ENCODE results near the gene LRP10.
A peak's percentile ranks its signal among the peaks of the same experiment; 100 is the strongest.

Gene LRP10

DNA sequence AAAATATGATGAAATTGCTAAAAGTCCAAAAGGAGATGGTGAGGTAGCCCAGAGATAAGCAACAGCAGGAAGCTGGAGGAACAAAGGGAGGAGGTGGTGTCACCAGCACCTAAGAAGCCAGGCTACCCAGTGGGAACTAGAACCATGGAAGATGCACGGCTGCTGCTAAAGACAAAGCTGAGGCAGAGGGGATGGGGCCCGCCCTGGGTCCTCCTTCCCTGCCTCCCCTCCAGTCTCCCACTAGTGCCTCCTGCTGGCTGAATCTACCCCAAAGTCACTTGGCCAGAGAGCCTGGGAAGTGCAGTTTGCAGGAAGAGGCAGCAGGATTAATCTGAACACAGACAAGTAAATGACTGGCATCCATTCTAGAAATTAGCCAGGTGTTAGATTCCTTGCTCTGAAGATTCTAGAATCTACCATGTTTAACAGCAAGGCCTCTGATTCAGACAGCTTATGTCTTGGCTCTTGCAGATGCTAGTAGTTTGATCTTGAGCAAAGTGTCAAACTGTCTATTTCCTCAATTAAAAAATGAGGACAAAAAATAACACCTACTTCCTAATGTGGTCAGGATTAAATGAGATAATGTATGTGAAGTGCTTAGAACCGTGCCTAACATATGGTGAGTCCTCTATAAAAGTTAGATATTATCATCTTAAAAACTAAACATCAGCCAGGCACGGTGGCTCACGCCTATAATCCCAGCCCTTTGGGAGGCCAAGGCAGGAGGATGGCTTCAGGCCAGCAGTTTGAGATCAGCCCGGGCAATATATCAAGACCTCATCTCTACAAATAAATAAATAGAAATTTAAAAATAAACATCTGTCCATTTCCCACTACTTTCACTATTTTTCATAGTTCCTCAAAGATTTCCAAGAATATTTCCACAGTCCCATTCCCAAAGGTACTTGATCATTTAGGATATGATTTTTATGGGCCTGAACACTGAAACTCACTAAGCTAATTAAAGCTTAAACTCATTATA is 5.8 kb upstream of the LRP10 start:
- DNase-seq = peak; percentile 18

DNA sequence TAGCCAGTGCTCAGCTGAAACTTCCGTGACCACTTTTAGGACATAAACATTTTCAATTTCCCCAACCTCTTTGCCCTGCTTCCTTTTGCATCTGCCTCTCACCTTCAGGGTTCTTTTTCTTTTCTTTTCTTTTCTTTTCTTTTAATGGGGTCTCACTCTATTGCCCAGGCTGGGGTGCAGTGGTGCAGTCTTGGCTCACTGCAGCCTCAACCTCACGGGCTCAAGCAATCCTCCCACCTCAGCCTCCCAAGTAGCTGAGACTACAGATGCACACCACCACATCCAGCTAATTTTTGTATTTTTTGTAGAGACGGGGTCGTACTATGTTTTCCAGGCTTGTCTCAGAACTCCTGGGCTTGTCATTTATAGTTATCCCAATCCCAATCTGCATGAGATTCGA is 4.7 kb upstream of the LRP10 start:
- DNase-seq = no peak

DNA sequence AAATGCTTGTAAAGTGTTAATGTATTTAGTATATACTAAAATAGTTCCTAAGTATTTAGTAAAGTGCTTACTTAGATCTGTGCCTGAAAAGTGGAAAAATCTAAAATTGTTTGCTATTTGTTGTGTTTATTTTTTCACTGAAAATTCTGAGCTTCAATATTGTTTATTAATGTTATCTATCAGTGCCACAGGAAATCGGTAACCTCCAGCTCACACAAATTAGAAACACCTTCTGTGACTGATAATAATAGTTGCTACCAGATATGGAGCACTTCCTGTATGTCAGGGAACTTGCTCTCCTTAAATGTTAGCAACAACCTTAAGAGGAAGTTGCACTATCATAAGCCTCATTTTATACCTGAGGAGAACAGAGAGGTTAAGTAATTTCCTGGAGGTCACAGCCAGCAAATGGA is 723 bp upstream of the LRP10 start:
- DNase-seq = no peak

DNA sequence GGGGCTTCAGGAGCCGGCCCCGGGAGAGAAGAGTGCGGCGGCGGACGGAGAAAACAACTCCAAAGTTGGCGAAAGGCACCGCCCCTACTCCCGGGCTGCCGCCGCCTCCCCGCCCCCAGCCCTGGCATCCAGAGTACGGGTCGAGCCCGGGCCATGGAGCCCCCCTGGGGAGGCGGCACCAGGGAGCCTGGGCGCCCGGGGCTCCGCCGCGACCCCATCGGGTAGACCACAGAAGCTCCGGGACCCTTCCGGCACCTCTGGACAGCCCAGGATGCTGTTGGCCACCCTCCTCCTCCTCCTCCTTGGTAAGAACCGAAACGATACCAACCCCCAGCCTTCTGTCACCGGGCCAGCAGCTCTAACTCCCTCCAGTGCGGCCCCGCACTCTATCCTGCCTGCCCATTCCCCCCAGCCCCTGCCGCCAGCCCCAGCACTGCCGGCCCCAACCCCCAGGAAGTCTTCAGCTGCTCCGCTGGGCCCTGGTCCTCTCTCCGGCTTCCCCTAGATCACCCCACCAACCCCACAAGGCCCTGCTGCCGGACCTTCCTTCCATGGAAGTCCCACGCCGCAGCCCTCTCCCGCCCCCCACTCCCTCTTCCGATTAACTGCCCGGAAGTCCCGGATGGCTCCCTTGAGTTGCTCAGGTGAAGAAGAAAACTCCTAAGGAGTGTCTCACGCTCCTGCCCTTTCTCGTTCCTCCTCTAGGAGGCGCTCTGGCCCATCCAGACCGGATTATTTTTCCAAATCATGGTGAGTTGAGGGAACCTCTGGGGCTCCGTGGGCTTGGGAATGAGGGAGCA is 693 bp downstream of the LRP10 start:
- DNase-seq = peak; percentile 68

DNA sequence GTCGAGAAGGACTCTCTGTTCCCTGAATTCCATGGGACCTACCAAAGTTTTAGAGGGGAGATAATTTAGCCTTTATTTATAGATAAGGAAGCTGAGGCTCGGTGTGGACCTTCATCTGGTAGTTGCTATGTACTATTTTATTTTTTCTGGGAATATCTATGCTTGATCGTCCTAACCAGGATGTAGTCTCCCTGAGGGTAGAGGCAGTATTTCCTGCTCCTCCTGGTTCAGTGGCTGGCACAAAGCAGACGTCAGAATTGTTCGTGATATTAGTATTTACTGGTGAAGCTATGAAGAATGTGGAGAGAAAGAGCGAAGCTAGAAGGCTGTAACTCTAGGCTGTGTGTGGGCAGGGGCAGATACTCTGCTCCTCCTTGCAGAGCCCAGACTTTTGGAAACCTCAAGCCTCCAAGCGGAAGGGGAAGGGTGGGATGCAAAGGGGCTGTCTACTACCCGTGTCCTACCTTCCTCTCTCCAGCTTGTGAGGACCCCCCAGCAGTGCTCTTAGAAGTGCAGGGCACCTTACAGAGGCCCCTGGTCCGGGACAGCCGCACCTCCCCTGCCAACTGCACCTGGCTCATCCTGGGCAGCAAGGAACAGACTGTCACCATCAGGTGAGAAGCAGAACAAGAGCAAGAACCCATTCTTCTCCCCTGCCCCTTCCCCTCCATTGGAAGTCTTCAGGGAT is 1.4 kb downstream of the LRP10 start:
- no peak for DNase-seq

DNA sequence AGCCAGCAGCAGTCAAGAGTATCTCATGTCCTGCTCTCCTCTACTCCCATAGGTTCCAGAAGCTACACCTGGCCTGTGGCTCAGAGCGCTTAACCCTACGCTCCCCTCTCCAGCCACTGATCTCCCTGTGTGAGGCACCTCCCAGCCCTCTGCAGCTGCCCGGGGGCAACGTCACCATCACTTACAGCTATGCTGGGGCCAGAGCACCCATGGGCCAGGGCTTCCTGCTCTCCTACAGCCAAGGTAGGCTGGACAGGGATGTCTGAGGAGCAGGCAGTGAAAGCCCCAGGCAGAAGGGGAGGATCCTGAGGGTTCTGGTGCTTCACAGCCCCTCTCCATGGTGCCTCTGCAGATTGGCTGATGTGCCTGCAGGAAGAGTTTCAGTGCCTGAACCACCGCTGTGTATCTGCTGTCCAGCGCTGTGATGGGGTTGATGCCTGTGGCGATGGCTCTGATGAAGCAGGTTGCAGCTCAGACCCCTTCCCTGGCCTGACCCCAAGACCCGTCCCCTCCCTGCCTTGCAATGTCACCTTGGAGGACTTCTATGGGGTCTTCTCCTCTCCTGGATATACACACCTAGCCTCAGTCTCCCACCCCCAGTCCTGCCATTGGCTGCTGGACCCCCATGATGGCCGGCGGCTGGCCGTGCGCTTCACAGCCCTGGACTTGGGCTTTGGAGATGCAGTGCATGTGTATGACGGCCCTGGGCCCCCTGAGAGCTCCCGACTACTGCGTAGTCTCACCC is 3.6 kb downstream of the LRP10 start:
- no peak for DNase-seq

DNA sequence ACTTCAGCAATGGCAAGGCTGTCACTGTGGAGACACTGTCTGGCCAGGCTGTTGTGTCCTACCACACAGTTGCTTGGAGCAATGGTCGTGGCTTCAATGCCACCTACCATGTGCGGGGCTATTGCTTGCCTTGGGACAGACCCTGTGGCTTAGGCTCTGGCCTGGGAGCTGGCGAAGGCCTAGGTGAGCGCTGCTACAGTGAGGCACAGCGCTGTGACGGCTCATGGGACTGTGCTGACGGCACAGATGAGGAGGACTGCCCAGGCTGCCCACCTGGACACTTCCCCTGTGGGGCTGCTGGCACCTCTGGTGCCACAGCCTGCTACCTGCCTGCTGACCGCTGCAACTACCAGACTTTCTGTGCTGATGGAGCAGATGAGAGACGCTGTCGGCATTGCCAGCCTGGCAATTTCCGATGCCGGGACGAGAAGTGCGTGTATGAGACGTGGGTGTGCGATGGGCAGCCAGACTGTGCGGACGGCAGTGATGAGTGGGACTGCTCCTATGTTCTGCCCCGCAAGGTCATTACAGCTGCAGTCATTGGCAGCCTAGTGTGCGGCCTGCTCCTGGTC is 4.3 kb downstream of the LRP10 start:
- DNase-seq = no peak

DNA sequence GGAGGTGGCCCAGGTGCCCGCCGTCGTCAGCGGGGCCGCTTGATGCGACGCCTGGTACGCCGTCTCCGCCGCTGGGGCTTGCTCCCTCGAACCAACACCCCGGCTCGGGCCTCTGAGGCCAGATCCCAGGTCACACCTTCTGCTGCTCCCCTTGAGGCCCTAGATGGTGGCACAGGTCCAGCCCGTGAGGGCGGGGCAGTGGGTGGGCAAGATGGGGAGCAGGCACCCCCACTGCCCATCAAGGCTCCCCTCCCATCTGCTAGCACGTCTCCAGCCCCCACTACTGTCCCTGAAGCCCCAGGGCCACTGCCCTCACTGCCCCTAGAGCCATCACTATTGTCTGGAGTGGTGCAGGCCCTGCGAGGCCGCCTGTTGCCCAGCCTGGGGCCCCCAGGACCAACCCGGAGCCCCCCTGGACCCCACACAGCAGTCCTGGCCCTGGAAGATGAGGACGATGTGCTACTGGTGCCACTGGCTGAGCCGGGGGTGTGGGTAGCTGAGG is 5.5 kb downstream of the LRP10 start:
- no peak for DNase-seq

DNA sequence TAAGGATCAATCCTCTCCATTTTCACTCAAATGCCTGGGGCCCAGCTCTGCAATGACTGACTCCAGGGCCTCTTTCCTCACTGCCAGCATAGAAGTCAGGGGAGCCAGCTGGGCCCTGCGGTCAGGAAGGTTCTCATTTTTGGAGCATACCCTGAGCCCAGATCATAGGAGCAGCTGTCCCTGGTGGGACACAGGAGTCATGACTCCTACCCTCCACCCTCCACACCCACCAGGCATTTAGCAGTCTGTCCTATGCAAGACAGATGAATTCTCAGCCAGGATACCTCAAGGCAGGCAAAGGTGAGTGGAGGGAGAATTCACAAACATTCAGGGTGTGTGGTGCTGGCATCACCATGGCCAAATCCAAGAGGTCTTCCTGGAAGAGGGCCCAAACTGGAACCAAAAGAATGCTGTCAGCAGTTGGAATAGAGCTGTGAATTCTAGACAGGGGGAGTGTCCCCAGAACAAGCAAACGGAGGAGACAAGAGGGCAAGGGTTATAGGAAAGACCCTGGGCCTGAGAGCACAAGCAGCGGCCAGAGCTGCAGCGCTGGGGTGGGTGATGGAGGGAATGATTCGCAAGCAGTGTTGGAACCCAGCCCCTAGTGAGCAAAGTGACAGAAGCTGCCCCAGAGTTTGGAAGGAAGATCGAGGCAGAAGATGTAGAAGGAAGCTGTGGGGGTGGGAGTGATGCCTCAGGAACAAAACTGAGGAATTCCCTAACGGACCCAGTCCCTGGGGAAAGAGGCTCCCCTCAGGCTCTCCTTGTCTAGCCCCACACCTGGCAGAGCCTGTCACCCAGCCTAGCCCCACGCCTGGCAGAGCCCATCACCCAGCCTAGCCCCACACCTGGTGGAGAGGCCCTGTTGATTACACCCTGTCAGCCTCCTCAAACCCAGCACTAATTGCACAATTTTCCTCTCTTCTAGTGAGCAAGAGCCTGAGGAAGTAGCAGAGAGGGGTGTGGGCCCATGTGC is 7.0 kb downstream of the LRP10 start:
- DNase-seq = no peak

DNA sequence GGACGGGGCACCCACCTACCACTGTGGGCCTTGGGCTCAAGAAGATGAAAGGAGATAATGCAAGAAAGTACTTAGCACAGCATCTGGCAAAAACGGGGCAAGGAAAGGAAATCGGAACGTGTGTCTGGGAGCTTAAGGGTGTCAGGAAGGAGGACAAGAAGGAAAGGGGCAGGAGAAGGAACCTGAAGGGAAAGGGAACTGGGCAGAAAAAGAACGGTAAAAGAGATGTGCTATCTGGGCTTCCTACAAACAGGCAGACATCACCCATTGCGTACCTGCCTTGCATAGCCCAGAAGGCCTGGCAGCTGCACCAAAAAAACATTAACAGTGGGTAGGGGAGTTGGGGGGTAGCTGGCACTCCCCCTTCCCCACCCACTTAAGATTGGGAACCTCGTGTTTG is 10.5 kb downstream of the LRP10 start:
- no peak for DNase-seq

DNA sequence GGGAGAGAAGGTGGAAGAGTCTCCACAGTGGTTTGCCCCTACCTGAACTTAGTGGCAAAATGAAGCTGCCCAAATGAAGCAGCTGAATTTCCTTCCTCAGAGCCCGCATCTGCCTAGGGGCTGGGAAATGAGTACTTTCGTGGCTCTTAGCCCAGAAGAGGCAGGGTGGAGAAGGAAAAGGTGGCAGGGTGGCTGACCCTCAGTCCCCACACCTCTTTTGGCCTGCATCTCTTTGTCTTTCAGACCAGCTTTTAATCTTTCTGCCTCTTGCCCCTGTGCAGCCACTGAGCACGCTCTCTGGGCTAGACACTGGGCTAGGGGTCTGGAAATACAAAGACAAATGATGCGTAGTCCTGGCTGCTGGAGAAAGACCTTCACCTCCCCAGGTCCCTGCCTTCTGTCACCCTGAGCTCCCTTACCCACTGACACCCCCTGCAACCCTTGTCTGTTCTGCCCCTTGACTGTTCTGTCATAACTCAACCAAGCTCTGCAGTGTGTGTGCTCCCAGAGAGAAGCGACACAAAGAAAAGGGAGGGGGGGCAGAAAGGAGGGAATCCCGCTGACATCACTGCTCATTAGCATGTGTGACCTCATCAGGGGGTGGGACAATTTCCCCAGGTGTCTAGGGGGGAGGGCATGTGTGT is 11.1 kb downstream of the LRP10 start:
- peak; percentile 23 for DNase-seq

DNA sequence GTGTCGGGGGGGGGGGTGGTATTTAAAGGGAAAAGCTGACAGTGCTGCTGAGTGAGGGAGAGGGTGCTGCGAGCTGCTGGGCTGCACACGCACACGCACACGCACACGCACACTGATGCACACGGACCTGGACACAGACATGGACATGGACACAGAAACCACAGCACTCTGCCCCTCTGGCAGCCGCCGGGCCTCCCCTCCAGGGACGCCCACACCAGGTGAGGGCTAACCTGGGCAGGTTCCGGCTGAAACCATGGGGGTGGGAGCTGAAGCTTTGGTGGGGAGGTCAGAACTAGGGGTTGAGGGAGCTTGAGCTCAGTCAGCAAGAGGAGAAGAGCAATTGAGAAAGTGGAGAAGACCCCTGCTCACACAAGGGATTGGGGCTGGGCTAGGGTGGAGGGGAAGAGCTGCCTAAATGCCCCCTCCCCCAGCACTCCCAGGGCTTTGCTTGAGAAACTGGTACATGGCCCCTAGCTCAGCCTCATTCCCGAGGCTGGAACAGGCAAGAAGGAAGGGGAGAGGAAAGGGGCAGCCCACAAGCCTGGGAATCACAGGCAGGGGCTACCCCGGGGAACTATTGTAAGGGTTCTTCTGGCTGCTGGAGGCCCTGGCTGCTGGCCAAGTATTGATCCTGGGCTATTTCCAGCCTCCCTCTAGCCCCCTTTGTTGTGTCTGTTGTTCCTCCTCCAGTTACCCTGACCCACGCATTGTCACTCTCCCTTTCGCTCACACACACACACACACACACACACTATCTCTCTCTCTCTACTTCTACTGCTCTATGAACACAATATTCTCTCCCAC is 11.8 kb downstream of the LRP10 start, which contains the start of gene REM2:
Gene REM2 (plus strand): TSS at position 50 of the 804 bp plus-strand sequence. CDS start 66 bp downstream, at position 116.
- no peak for DNase-seq

DNA sequence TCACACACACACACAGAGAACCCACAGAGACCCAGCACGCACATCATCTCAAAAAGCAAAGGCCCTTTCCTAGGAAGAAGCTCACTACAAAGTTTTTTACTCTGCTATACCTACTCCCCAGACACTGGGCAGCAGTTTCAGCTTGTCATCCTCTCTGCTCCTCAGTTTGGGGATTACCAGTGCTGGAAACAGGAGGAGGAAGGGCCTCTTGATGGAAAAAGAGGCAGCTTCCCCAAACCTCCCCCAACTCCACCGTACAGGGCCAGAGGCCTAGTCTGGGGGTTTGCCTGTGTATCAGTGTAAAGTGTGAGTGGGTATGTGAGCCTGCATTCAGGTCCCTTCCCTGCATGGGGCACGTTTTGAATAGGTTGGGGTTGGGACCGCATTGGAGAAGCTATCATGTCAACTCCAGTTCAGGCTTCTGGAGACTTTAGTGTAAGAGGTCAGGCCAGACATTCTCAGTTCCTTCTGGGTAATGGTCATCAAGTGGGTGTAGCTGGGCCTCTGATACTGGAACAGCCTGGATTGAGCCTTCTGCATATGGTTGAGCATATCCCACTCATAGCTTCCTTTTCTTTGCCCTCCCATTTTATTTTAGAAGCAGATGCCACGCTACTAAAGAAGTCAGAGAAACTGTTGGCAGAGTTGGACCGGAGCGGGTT is 12.7 kb downstream of the LRP10 start:
- DNase-seq = no peak

DNA sequence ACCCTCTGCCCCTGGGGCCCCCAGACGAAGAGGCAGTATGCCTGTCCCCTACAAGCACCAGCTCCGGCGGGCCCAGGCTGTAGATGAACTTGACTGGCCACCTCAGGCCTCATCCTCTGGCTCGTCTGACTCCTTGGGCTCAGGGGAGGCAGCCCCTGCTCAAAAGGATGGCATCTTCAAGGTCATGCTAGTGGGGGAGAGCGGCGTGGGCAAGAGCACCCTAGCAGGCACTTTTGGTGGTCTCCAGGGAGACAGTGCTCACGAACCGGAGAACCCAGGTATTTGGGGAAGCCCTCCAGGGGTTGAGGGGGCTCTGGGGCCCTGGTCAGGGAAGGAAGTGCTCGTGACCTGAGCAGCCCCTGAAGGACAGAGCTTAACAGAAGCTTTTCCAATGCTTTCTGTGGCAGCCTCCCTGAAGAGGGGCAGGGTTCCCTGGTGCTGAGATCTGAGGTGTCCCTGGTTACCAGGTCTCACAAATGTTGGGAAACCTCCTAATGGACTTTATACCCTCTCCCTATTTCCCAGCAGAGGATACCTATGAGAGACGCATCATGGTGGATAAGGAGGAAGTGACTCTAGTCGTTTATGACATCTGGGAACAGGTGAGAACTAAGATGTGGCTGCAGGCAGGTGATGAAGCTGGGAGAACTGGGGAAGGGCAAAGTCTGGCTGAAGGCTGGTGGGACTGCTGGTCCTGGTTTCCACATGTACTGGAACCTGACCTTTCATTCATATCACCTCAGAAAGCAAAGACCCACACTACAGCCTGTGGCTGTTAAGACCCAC is 13.4 kb downstream of the LRP10 start:
- DNase-seq = no peak

DNA sequence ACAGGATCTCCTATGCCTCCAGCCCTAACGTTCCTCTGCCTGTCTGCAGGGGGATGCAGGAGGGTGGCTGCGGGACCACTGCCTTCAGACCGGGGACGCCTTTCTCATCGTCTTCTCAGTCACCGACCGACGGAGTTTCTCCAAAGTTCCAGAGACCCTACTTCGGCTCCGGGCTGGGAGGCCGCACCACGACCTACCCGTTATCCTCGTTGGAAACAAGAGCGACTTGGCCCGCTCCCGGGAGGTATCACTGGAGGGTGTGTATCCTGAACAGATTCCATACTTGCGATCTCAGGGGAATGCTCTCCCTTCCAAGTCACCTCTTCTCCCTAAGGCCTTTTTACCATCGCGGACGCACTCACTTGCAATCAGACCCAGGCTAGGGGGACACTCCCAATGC is 14.4 kb downstream of the LRP10 start:
- DNase-seq = no peak

DNA sequence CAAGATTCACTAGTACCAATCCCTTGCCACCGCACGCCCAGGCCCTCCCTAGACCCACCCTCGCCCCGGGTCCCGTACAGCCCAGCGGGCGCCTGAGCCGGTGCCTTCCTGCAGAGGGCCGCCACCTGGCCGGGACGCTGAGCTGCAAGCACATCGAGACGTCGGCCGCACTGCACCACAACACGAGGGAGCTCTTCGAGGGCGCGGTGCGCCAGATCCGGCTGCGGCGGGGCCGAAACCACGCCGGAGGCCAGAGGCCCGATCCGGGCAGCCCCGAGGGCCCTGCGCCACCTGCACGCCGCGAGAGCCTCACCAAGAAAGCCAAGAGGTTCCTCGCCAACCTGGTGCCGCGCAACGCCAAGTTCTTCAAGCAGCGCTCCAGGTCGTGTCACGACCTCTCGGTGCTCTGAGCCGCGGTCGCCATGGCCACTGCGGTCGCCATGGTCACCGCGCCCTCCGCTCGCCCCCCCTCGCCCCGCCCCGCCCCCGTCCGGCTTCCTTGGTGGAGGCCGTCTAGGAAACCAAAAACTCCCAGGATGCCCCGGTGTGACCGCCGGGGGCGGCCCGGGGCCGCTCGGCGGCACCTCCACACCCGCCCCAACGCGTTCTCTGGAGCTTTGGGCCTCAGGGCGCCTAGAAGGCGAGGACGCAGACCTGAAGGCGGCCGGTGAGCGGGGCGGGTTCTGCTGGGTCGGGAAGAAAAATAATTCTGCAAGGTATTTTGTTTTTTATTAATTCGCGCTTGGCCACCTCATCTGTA is 15.1 kb downstream of the LRP10 start:
- DNase-seq = peak; percentile 69
